Measurements from ENCODE around the gene MARCHF11.

MARCHF11 gene

DNA sequence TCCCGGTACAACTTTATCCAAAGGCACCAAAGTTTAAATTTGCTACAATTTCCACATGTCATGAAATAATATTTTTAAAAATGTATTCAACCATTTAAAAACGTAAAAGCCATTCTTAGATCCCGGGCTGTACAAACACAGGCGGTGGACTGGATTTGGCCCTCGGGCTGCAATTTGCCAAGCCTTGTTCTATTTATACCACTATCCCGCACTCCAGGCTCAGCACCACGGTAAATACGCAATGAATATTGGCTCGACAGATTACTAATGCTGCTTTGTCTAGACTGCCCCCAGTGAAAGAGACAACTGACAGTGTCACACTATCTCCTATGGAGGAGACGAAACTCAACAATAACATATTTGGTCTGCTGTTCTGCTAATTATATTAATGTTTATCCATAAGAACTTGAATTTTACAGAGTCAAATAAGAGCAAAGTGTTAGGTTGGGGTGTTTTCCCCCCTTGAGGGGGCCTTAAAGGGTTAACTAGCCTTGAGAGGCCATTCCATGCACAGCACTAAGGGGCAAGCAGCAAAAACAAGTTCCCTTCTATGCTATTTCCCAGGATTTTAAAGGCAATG, 98.1 kb downstream of the MARCHF11 start:
- peak overlapping the region; percentile 89 for H3K27ac ChIP-seq (ENCODE audit: low read length)
- no peak overlapping the region for H2AFZ ChIP-seq (ENCODE audit: low read depth, low read length)
- H3K9ac ChIP-seq (ENCODE audit: low read depth, low read length), result peak overlapping the region; percentile 29; the same call in 1 of the 2 replicates
- H3K36me3 ChIP-seq (ENCODE audit: insufficient read depth, low read length), result no peaks in the 10 kb centered on the region
- TF ChIP-seq, protein P1, sequence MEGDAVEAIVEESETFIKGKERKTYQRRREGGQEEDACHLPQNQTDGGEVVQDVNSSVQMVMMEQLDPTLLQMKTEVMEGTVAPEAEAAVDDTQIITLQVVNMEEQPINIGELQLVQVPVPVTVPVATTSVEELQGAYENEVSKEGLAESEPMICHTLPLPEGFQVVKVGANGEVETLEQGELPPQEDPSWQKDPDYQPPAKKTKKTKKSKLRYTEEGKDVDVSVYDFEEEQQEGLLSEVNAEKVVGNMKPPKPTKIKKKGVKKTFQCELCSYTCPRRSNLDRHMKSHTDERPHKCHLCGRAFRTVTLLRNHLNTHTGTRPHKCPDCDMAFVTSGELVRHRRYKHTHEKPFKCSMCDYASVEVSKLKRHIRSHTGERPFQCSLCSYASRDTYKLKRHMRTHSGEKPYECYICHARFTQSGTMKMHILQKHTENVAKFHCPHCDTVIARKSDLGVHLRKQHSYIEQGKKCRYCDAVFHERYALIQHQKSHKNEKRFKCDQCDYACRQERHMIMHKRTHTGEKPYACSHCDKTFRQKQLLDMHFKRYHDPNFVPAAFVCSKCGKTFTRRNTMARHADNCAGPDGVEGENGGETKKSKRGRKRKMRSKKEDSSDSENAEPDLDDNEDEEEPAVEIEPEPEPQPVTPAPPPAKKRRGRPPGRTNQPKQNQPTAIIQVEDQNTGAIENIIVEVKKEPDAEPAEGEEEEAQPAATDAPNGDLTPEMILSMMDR (IDR thresholded peaks at IDR 0.05; ENCODE audit: borderline replicate concordance, extremely low read depth, low read length, poor library complexity, severe bottlenecking), result no peak
- TF ChIP-seq EZH2 (IDR thresholded peaks at IDR 0.05; ENCODE audit: borderline replicate concordance, low read depth, low read length, severe bottlenecking), result no peak
- no peaks in the 10 kb centered on the region for H4K20me1 ChIP-seq (ENCODE audit: insufficient read depth, low read length)
- no peak overlapping the region for H3K4me2 ChIP-seq (ENCODE audit: insufficient read depth, low read length)
- ATAC-seq (ENCODE audit: insufficient read depth, low read depth) (no peak), DNase-seq (no peak)
- H3K27me3 ChIP-seq (ENCODE audit: insufficient read depth, low read length, poor library complexity), result no peaks in the 10 kb centered on the region
- peaks cover 78% of the 10 kb centered on the region for H3K4me1 ChIP-seq (ENCODE audit: insufficient read depth, low read length)
- no peaks in the 10 kb centered on the region for H3K79me2 ChIP-seq (ENCODE audit: insufficient read depth, low read length)
- no peaks in the 10 kb centered on the region for H3K9me3 ChIP-seq (ENCODE audit: insufficient read depth, low read length, severe bottlenecking)
- no peak overlapping the region for H3K4me3 ChIP-seq (ENCODE audit: low read depth in 1 of 2, low read length in 2 of 2)

GRCh38 chr5:16076657-16077056, 102.9 kb downstream of the MARCHF11 start:
- H2AFZ ChIP-seq (ENCODE audit: low read depth, low read length), result no peak overlapping the region
- H3K4me1 ChIP-seq (ENCODE audit: insufficient read depth, low read length), result peaks cover 94% of the 10 kb centered on the region
- peak overlapping the region; percentile 66 for H3K27ac ChIP-seq (ENCODE audit: low read length)
- H3K9ac ChIP-seq (ENCODE audit: low read depth, low read length), result no peak overlapping the region; the same call in 1 of the 2 replicates
- H3K4me3 ChIP-seq (ENCODE audit: low read depth in 1 of 2, low read length in 2 of 2), result no peak overlapping the region
- DNase-seq (no peak), ATAC-seq (ENCODE audit: insufficient read depth, low read depth) (peak; percentile 45; the same call in 1 of the 3 replicates)
- no peaks in the 10 kb centered on the region for H3K9me3 ChIP-seq (ENCODE audit: insufficient read depth, low read length, severe bottlenecking)
- H3K27me3 ChIP-seq (ENCODE audit: insufficient read depth, low read length, poor library complexity), result no peaks in the 10 kb centered on the region
- no peak for TF ChIP-seq EZH2 (IDR thresholded peaks at IDR 0.05; ENCODE audit: borderline replicate concordance, low read depth, low read length, severe bottlenecking)
- TF ChIP-seq, protein P1 (IDR thresholded peaks at IDR 0.05; ENCODE audit: borderline replicate concordance, extremely low read depth, low read length, poor library complexity, severe bottlenecking), result no peak
- H4K20me1 ChIP-seq (ENCODE audit: insufficient read depth, low read length), result no peaks in the 10 kb centered on the region
- H3K79me2 ChIP-seq (ENCODE audit: insufficient read depth, low read length), result no peaks in the 10 kb centered on the region
- H3K4me2 ChIP-seq (ENCODE audit: insufficient read depth, low read length), result 0 out of 2 replicates have a peak overlapping the region, but pooled peaks have one; percentile 16
- H3K36me3 ChIP-seq (ENCODE audit: insufficient read depth, low read length), result no peaks in the 10 kb centered on the region

DNA sequence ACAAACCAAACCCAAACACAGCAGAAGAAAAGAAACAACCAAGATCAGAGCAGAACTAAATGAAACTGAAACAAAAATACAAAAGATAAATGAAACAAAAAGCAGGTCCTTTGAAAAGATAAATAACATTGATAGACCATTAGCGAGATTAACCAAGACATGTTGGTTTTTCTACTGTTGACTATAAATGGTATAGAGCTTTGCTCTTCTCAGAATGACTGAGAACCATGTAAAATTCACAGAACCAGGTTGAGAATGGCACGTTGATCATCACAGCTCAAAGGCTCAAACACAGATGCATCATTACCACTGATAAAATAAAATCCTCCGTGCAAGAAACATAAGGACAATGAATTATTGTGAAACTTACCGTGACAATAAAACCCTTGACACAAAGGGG, 105.2 kb downstream of the MARCHF11 start:
- Histone ChIP-seq H3K9ac (ENCODE audit: low read depth, low read length) (no peak overlapping the region), H2AFZ (ENCODE audit: low read depth, low read length) (no peak overlapping the region), H3K36me3 (ENCODE audit: insufficient read depth, low read length) (no peaks in the 10 kb centered on the region), H3K4me3 (ENCODE audit: low read depth in 1 of 2, low read length in 2 of 2) (no peak overlapping the region), H3K9me3 (ENCODE audit: insufficient read depth, low read length, severe bottlenecking) (no peaks in the 10 kb centered on the region), H4K20me1 (ENCODE audit: insufficient read depth, low read length) (no peaks in the 10 kb centered on the region), H3K27me3 (ENCODE audit: insufficient read depth, low read length, poor library complexity) (no peaks in the 10 kb centered on the region), H3K27ac (ENCODE audit: low read length) (0 out of 2 replicates have a peak overlapping the region, but pooled peaks have one; percentile 34), H3K79me2 (ENCODE audit: insufficient read depth, low read length) (no peaks in the 10 kb centered on the region), H3K4me2 (ENCODE audit: insufficient read depth, low read length) (no peak overlapping the region), H3K4me1 (ENCODE audit: insufficient read depth, low read length) (peaks cover 71% of the 10 kb centered on the region)
- no peak for TF ChIP-seq EZH2 (IDR thresholded peaks at IDR 0.05; ENCODE audit: borderline replicate concordance, low read depth, low read length, severe bottlenecking)
- TF ChIP-seq, protein P1 (IDR thresholded peaks at IDR 0.05; ENCODE audit: borderline replicate concordance, extremely low read depth, low read length, poor library complexity, severe bottlenecking), result no peak
- DNase-seq, result no peak
- ATAC-seq (ENCODE audit: insufficient read depth, low read depth), result peak; percentile 41
